ENCODE results near the gene OCA2.

DNA sequence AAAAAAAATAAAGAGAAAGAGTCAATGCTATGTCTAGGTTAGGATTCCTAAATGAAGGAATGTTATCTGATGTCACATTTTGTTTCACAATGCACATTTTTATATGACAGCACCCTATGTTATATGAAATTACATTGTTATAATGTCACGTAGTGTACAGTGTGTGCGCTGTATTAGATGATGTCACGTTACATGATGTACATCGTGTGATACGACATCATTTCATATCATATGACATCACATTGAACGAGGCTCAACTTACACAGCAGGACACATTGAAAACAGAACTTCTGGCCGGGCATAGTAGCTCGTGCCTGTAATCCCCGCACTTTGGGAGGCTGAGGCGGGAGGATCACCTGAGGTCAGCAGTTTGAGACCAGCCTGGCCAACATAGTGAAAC, 150.0 kb downstream of the OCA2 start:
- TF ChIP-seq, protein P1, sequence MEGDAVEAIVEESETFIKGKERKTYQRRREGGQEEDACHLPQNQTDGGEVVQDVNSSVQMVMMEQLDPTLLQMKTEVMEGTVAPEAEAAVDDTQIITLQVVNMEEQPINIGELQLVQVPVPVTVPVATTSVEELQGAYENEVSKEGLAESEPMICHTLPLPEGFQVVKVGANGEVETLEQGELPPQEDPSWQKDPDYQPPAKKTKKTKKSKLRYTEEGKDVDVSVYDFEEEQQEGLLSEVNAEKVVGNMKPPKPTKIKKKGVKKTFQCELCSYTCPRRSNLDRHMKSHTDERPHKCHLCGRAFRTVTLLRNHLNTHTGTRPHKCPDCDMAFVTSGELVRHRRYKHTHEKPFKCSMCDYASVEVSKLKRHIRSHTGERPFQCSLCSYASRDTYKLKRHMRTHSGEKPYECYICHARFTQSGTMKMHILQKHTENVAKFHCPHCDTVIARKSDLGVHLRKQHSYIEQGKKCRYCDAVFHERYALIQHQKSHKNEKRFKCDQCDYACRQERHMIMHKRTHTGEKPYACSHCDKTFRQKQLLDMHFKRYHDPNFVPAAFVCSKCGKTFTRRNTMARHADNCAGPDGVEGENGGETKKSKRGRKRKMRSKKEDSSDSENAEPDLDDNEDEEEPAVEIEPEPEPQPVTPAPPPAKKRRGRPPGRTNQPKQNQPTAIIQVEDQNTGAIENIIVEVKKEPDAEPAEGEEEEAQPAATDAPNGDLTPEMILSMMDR (IDR thresholded peaks at IDR 0.05) = no peak
- TF ChIP-seq POLR2A (IDR thresholded peaks at IDR 0.05) (no peak), POLR2AphosphoS5 (IDR thresholded peaks at IDR 0.05) (no peak)

All from prostate gland (tissue), 2 donors.